HEK293 (cell line): ENCODE results near the gene ACSL5.

Source experiments
- CTCF ChIA-PET: fragments of 350-600 bp; formaldehyde crosslinking; extraction: SDS; loops from one replicate; lab custom pipeline; 2021; ENCODE audit warnings: antibody characterized with exemption; lab: Yijun Ruan, JAX
- POLR2A ChIA-PET: fragments of 300-600 bp; formaldehyde crosslinking; extraction: SDS; loops from one replicate; lab custom pipeline; 2020; ENCODE audit warnings: antibody characterized with exemption, inconsistent platforms; lab: Yijun Ruan, JAX
- H3K27ac ChIP-seq: fragments of 200-500 bp; sonication (Bioruptor generic); 2 replicates; pipeline ENCODE4 v1.5.1; 2014; ENCODE audit warnings: low read depth, low read length, control low read depth, inconsistent platforms; ENCODE audit errors: extremely low read depth
- H3K36me3 ChIP-seq, 2 experiments: fragments of 200-500 bp in 1 of 2; sonication (Bioruptor generic) in 1 of 2; 1 replicate in 1 of 2; 2 replicates in 1 of 2; pipeline ENCODE4 v1.5.1; 2014 to 2017; ENCODE audit warnings: inconsistent platforms in 2 of 2, low read length in 2 of 2; ENCODE audit not compliant: control insufficient read depth in 2 of 2, insufficient read depth in 1 of 2
- H3K4me1 ChIP-seq: fragments of 200-500 bp; sonication (Bioruptor generic); 2 replicates; pipeline ENCODE4 v1.5.1; 2014; ENCODE audit warnings: mild to moderate bottlenecking, low read length, inconsistent platforms; ENCODE audit not compliant: control insufficient read depth, insufficient read depth
- H3K4me3 ChIP-seq: 2 replicates; pipeline ENCODE4 v1.5.1; 2011; ENCODE audit warnings: low read depth, mild to moderate bottlenecking, control low read depth, low read length, moderate library complexity
- H3K9me3 ChIP-seq: fragments of 200-500 bp; sonication (Bioruptor generic); 2 replicates; pipeline ENCODE4 v1.5.1; 2014; ENCODE audit warnings: low read depth, low read length, inconsistent platforms; ENCODE audit not compliant: control insufficient read depth, insufficient read depth
- EGR2 ChIP-seq: fragments of 450-650 bp; formaldehyde crosslinking; IDR thresholded peaks from 2 replicates; pipeline ENCODE4 v1.5.1; 2016; ENCODE audit warnings: low read depth, missing biosample characterization, missing genetic modification characterization
- GLI2 ChIP-seq: fragments of 450-650 bp; formaldehyde crosslinking; IDR thresholded peaks from 2 replicates; pipeline ENCODE4; 2017; ENCODE audit warnings: missing biosample characterization, missing genetic modification characterization, low read depth, borderline replicate concordance
- GLIS2 ChIP-seq: fragments of 450-650 bp; formaldehyde crosslinking; IDR thresholded peaks from 2 replicates; pipeline ENCODE4 v1.5.1; 2016; ENCODE audit warnings: missing biosample characterization, missing genetic modification characterization
- HOXC10 ChIP-seq: sonication (generic); formaldehyde crosslinking; IDR thresholded peaks from 2 replicates; pipeline ENCODE4 v1.8.1; 2023; ENCODE audit warnings: mild to moderate bottlenecking, missing genetic modification reagents
- PRDM1 ChIP-seq: fragments of 450-650 bp; formaldehyde crosslinking; IDR thresholded peaks from 2 replicates; pipeline ENCODE4; 2016; ENCODE audit warnings: missing biosample characterization, missing genetic modification characterization
- SCRT2 ChIP-seq: fragments of 450-650 bp; formaldehyde crosslinking; IDR thresholded peaks from 2 replicates; pipeline ENCODE4 v1.5.1; 2016; ENCODE audit warnings: missing biosample characterization, missing genetic modification characterization
- YY1 ChIP-seq: fragments of 450-650 bp; formaldehyde crosslinking; IDR thresholded peaks from 2 replicates; pipeline ENCODE4 v1.5.1; 2018; ENCODE audit warnings: missing biosample characterization, missing genetic modification characterization
- ZBTB20 ChIP-seq: fragments of 450-650 bp; formaldehyde crosslinking; IDR thresholded peaks from 2 replicates; pipeline ENCODE4 v1.5.1; 2016; ENCODE audit warnings: missing biosample characterization, missing genetic modification characterization
- ZEB2 ChIP-seq: fragments of 450-650 bp; formaldehyde crosslinking; IDR thresholded peaks from 2 replicates; pipeline ENCODE4 v1.5.1; 2016; ENCODE audit warnings: missing biosample characterization, missing genetic modification characterization
- ZFHX2 ChIP-seq: fragments of 450-650 bp; formaldehyde crosslinking; conservative IDR thresholded peaks from 2 replicates; pipeline ENCODE4 v1.5.1; 2016; ENCODE audit warnings: missing biosample characterization, missing genetic modification characterization
- ZFP37 ChIP-seq: fragments of 450-650 bp; formaldehyde crosslinking; IDR thresholded peaks from 2 replicates; pipeline ENCODE4 v1.5.1; 2016; ENCODE audit warnings: missing biosample characterization, missing genetic modification characterization
- ZNF10 ChIP-seq: fragments of 450-650 bp; formaldehyde crosslinking; IDR thresholded peaks from 2 replicates; pipeline ENCODE4 v1.5.1; 2017; ENCODE audit warnings: missing biosample characterization, missing genetic modification characterization
- ZNF133 ChIP-seq: fragments of 450-650 bp; formaldehyde crosslinking; IDR thresholded peaks from 2 replicates; pipeline ENCODE4 v1.5.1; 2016; ENCODE audit warnings: missing biosample characterization, missing genetic modification characterization
- ZNF140 ChIP-seq: fragments of 450-650 bp; formaldehyde crosslinking; IDR thresholded peaks from 2 replicates; pipeline ENCODE4 v1.5.1; 2016; ENCODE audit warnings: missing biosample characterization, missing genetic modification characterization
- ZNF24 ChIP-seq: fragments of 450-650 bp; formaldehyde crosslinking; IDR thresholded peaks from 2 replicates; pipeline ENCODE4 v1.5.1; 2016; ENCODE audit warnings: missing biosample characterization, missing genetic modification characterization
- ZNF248 ChIP-seq: fragments of 450-650 bp; formaldehyde crosslinking; IDR thresholded peaks from 2 replicates; pipeline ENCODE4 v1.5.1; 2017; ENCODE audit warnings: missing biosample characterization, missing genetic modification characterization
- ZNF274 ChIP-seq, 2 experiments: fragments of 200-500 bp in 1 of 2; fragments of 450-650 bp in 1 of 2; sonication (Bioruptor generic) in 1 of 2; formaldehyde crosslinking in 1 of 2; IDR thresholded peaks; 2 replicates each; pipeline versions ENCODE4 v1.5.1 to v1.6.1; 2014 to 2016; ENCODE audit warnings: borderline replicate concordance in 1 of 2, inconsistent platforms in 1 of 2, low read length in 1 of 2, missing biosample characterization in 1 of 2, missing genetic modification characterization in 1 of 2
- ZNF335 ChIP-seq: fragments of 450-650 bp; formaldehyde crosslinking; conservative IDR thresholded peaks from 2 replicates; pipeline ENCODE4 v1.5.1; 2016; ENCODE audit warnings: missing biosample characterization, missing genetic modification characterization
- ZNF350 ChIP-seq: fragments of 450-650 bp; formaldehyde crosslinking; IDR thresholded peaks from 2 replicates; pipeline ENCODE4 v1.5.0; 2017; ENCODE audit warnings: missing biosample characterization, mild to moderate bottlenecking, missing genetic modification characterization
- ZNF37A ChIP-seq: fragments of 450-650 bp; IDR thresholded peaks from 2 replicates; pipeline ENCODE4 v1.5.1; 2018; ENCODE audit warnings: missing biosample characterization, missing genetic modification characterization
- ZNF416 ChIP-seq: fragments of 450-650 bp; formaldehyde crosslinking; IDR thresholded peaks from 2 replicates; pipeline ENCODE4 v1.5.1; 2016; ENCODE audit warnings: missing biosample characterization, missing genetic modification characterization
- ZNF433 ChIP-seq: fragments of 450-650 bp; formaldehyde crosslinking; IDR thresholded peaks from 2 replicates; pipeline ENCODE4 v1.5.1; 2016; ENCODE audit warnings: missing biosample characterization, missing genetic modification characterization, low read depth
- ZNF501 ChIP-seq: fragments of 450-650 bp; formaldehyde crosslinking; IDR thresholded peaks from 2 replicates; pipeline ENCODE4 v1.5.1; 2016; ENCODE audit warnings: missing biosample characterization, missing genetic modification characterization
- ZNF529 ChIP-seq: fragments of 450-650 bp; formaldehyde crosslinking; IDR thresholded peaks from 2 replicates; pipeline ENCODE4 v1.5.1; 2017; ENCODE audit warnings: missing genetic modification characterization, missing biosample characterization; ENCODE audit not compliant: insufficient replicate concordance
- ZNF558 ChIP-seq: fragments of 450-650 bp; formaldehyde crosslinking; IDR thresholded peaks from 2 replicates; pipeline ENCODE4 v1.5.1; 2016; ENCODE audit warnings: missing biosample characterization, missing genetic modification characterization
- ZNF585B ChIP-seq: fragments of 450-650 bp; formaldehyde crosslinking; IDR thresholded peaks from 2 replicates; pipeline ENCODE4 v1.5.1; 2016; ENCODE audit warnings: missing biosample characterization, missing genetic modification characterization
- ZNF596 ChIP-seq: fragments of 450-650 bp; IDR thresholded peaks from 2 replicates; pipeline ENCODE4 v1.5.0; 2018; ENCODE audit warnings: missing biosample characterization, mild to moderate bottlenecking, missing genetic modification characterization, moderate library complexity
- ZSCAN23 ChIP-seq: fragments of 450-650 bp; formaldehyde crosslinking; IDR thresholded peaks from 2 replicates; pipeline ENCODE4 v1.5.1; 2016; ENCODE audit warnings: missing biosample characterization, missing genetic modification characterization
- TF ChIP-seq, protein P1 (sequence below): fragments of 450-650 bp; formaldehyde crosslinking; IDR thresholded peaks from 2 replicates; pipeline ENCODE4 v1.5.1; 2016; ENCODE audit warnings: missing biosample characterization, missing genetic modification characterization
- TF ChIP-seq, protein P2 (sequence below): fragments of 450-650 bp; formaldehyde crosslinking; IDR thresholded peaks from 2 replicates; pipeline ENCODE4 v1.5.1; 2016; ENCODE audit warnings: missing biosample characterization, missing genetic modification characterization
- TF ChIP-seq, protein P3 (sequence below): fragments of 450-650 bp; formaldehyde crosslinking; IDR thresholded peaks from 2 replicates; pipeline ENCODE4 v1.5.1; 2017; ENCODE audit warnings: missing biosample characterization, missing genetic modification characterization
- TF ChIP-seq, protein P4 (sequence below): fragments of 450-650 bp; formaldehyde crosslinking; IDR thresholded peaks from 2 replicates; pipeline ENCODE4 v1.5.1; 2016; ENCODE audit warnings: missing biosample characterization, missing genetic modification characterization
- TF ChIP-seq, protein P5 (sequence below): fragments of 450-650 bp; formaldehyde crosslinking; IDR thresholded peaks from 2 replicates; pipeline ENCODE4 v1.5.1; 2017; ENCODE audit warnings: missing biosample characterization, missing genetic modification characterization

The ACSL5 gene

DNA sequence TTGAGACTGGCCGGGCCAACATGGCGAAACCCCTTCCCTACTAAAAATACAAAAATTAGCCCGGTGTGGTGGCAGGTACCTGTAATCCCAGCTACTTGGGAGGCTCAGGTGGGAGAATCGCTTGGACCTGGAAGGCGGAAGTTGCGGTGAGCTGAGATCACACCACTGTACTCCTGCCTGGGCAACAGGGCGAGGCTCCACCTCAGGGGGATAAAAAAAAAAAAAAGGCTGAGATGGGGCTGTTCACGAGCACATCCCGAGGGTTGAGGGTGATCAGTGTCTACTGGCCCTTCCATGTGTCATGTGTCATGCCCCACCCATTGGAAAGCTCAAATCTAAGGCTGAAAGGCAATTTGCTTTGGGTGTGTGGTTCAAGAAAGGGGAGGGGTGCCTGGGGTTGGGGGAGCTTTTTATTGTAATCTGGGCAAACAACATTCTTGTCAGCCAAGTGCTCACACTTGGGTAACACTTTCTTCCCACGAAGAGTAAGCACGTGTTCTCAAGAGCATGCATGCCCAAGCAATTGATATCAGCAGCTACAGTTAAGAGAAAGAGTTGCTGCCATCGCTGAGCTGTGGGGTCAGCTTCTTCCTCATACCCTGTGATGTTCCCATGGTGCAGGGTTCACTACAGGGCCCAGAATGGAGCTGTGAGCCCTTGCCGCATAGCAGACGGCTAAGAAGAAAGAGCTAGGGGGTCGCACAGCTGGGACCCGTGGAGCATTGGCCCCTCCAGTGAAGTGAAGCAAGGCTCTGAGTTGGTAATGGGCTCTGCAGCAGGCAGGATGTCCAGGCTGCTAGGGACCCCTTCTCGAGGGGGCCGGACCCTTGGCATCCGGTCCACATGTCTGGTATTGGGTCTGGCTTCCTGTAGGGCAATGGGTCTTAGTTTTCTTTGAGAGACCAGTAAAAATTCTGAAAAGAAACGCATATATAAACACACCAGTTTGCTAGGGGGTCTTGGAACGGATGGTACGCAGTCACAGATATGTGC, 9.9 kb upstream of the ACSL5 start:
- CTCF ChIA-PET: no interaction called here
- POLR2A ChIA-PET: no interaction called here

DNA sequence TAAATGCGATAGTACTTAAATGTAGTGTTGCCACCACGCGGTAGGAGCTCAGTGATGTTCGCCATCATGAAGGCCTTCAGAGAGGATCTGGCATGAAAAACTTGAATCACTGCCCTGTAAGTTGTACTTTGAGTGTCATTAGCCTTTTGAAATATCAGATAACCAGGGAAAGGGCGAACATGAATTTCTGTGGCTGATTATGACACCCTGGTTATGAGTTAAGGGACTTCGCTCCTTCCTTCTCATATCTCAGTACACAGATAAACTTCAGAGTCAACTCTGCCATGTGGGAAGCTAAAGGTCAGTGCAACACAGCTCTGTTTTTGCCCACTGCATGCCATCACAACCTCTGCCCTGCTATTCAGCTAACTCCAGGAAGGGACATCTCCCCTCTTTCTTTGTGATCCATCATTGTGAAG, 8.9 kb upstream of the ACSL5 start:
- ChIA-PET POLR2A (no interaction called here), CTCF (interaction anchor here (0.6 to 1.1 kb wide), 2 partner anchors 50 to 188 kb away, joined by 4 to 6 read pairs; no protein-coding TSS in a partner anchor)
- Histone ChIP-seq H3K9me3 (no peaks in the 10 kb centered on the region), H3K36me3 (no peaks in the 10 kb centered on the region), H3K4me3 (no peak overlapping the region), H3K4me1 (no peaks in the 10 kb centered on the region), H3K27ac (no peak overlapping the region)
- TF ChIP-seq, protein P1, sequence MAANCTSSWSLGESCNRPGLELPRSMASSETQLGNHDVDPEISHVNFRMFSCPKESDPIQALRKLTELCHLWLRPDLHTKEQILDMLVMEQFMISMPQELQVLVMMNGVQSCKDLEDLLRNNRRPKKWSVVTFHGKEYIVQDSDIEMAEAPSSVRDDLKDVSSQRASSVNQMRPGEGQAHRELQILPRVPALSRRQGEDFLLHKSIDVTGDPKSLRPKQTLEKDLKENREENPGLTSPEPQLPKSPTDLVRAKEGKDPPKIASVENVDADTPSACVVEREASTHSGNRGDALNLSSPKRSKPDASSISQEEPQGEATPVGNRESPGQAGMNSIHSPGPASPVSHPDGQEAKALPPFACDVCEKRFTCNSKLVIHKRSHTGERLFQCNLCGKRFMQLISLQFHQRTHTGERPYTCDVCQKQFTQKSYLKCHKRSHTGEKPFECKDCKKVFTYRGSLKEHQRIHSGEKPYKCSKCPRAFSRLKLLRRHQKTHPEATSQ (tag by site-specific recombination): no peak
- TF ChIP-seq EGR2 (no peak), ZNF10 (tag by site-specific recombination) (no peak), ZSCAN23 (no peak), ZNF416 (tag by site-specific recombination) (no peak), ZNF529 (tag by site-specific recombination) (no peak), ZNF558 (tag by site-specific recombination) (no peak), ZNF140 (tag by site-specific recombination) (no peak), ZNF248 (tag by site-specific recombination) (no peak), ZBTB20 (tag by site-specific recombination) (no peak), SCRT2 (tag by site-specific recombination) (no peak), ZNF596 (tag by site-specific recombination) (no peak), ZNF335 (tag by site-specific recombination) (no peak), GLIS2 (tag by site-specific recombination) (no peak), HOXC10 (CRISPR knock-in tag) (no peak)
- TF ChIP-seq, protein P2, sequence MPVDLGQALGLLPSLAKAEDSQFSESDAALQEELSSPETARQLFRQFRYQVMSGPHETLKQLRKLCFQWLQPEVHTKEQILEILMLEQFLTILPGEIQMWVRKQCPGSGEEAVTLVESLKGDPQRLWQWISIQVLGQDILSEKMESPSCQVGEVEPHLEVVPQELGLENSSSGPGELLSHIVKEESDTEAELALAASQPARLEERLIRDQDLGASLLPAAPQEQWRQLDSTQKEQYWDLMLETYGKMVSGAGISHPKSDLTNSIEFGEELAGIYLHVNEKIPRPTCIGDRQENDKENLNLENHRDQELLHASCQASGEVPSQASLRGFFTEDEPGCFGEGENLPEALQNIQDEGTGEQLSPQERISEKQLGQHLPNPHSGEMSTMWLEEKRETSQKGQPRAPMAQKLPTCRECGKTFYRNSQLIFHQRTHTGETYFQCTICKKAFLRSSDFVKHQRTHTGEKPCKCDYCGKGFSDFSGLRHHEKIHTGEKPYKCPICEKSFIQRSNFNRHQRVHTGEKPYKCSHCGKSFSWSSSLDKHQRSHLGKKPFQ (tag by site-specific recombination): no peak

More for the DNA sequence above, 9.9 kb upstream of the ACSL5 start:
- Histone ChIP-seq H3K4me1 (no peaks in the 10 kb centered on the region), H3K36me3 (no peaks in the 10 kb centered on the region), H3K9me3 (no peaks in the 10 kb centered on the region), H3K27ac (no peak overlapping the region), H3K4me3 (no peak overlapping the region)
- TF ChIP-seq ZNF433 (no peak), ZNF558 (tag by site-specific recombination) (no peak), ZFP37 (tag by site-specific recombination) (no peak), YY1 (tag by site-specific recombination) (no peak), PRDM1 (tag by site-specific recombination) (no peak), ZNF133 (tag by site-specific recombination) (no peak), ZNF24 (tag by site-specific recombination) (no peak), GLI2 (tag by site-specific recombination) (no peak), ZNF585B (tag by site-specific recombination) (no peak), ZNF274 (IDR thresholded peaks at IDR 0.05; ENCODE audit: low read length) (no peak), ZNF274 (tag by site-specific recombination; IDR thresholded peaks at IDR 0.05; ENCODE audit: borderline replicate concordance) (no peak), ZEB2 (no peak), ZFHX2 (tag by site-specific recombination) (no peak), ZNF37A (tag by site-specific recombination) (no peak), ZNF596 (tag by site-specific recombination) (no peak), ZNF501 (no peak), ZNF350 (tag by site-specific recombination) (no peak)
- TF ChIP-seq, protein P3, sequence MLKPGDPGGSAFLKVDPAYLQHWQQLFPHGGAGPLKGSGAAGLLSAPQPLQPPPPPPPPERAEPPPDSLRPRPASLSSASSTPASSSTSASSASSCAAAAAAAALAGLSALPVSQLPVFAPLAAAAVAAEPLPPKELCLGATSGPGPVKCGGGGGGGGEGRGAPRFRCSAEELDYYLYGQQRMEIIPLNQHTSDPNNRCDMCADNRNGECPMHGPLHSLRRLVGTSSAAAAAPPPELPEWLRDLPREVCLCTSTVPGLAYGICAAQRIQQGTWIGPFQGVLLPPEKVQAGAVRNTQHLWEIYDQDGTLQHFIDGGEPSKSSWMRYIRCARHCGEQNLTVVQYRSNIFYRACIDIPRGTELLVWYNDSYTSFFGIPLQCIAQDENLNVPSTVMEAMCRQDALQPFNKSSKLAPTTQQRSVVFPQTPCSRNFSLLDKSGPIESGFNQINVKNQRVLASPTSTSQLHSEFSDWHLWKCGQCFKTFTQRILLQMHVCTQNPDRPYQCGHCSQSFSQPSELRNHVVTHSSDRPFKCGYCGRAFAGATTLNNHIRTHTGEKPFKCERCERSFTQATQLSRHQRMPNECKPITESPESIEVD: no peak
- TF ChIP-seq, protein P4, sequence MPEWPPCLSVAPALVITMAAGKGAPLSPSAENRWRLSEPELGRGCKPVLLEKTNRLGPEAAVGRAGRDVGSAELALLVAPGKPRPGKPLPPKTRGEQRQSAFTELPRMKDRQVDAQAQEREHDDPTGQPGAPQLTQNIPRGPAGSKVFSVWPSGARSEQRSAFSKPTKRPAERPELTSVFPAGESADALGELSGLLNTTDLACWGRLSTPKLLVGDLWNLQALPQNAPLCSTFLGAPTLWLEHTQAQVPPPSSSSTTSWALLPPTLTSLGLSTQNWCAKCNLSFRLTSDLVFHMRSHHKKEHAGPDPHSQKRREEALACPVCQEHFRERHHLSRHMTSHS (tag by site-specific recombination): no peak
- TF ChIP-seq, protein P5, sequence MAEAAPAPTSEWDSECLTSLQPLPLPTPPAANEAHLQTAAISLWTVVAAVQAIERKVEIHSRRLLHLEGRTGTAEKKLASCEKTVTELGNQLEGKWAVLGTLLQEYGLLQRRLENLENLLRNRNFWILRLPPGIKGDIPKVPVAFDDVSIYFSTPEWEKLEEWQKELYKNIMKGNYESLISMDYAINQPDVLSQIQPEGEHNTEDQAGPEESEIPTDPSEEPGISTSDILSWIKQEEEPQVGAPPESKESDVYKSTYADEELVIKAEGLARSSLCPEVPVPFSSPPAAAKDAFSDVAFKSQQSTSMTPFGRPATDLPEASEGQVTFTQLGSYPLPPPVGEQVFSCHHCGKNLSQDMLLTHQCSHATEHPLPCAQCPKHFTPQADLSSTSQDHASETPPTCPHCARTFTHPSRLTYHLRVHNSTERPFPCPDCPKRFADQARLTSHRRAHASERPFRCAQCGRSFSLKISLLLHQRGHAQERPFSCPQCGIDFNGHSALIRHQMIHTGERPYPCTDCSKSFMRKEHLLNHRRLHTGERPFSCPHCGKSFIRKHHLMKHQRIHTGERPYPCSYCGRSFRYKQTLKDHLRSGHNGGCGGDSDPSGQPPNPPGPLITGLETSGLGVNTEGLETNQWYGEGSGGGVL: no peak
